Keratinocyte (primary cell): Measurements from ENCODE around the gene ZCWPW1. TPM values are rescaled to one million over a fixed set of nuclear protein-coding genes. Genes with fewer than 3 reads are reported as not detected.

ENCODE experiments used
- DNase-seq: peaks from one replicate; pipeline ENCODE4 v3.0.0-alpha.2; 2011; ENCODE audit warnings: low read depth, missing footprints, low spot score
- FAIRE-seq: peaks from 2 replicates; lab custom pipeline; 2011; peaks lifted over from hg19 to GRCh38; lab: Jason Lieb, UNC
- H2AFZ ChIP-seq: 2 replicates; pipeline ENCODE4 v1.6.0; 2012; ENCODE audit warnings: low read length, control low read depth, inconsistent platforms; ENCODE audit not compliant: control insufficient read depth
- H3K27ac ChIP-seq: 2 replicates; pipeline ENCODE4 v1.5.1; 2011; ENCODE audit warnings: low read length; ENCODE audit not compliant: control insufficient read depth, insufficient read depth
- H3K27me3 ChIP-seq: 3 replicates; pipeline ENCODE4 v1.6.0; 2011; ENCODE audit warnings: low read length; ENCODE audit not compliant: control insufficient read depth, insufficient read depth; ENCODE audit errors: extremely low read depth
- H3K36me3 ChIP-seq, 2 experiments: 2 replicates in 1 of 2; 3 replicates in 1 of 2; pipeline ENCODE4 v1.5.1; 2011; ENCODE audit warnings: low read length in 2 of 2, mild to moderate bottlenecking in 1 of 2; ENCODE audit not compliant: control insufficient read depth in 2 of 2, insufficient read depth in 2 of 2; ENCODE audit errors: extremely low read depth in 1 of 2
- H3K4me1 ChIP-seq: 3 replicates; pipeline ENCODE4 v1.5.1; 2011; ENCODE audit warnings: low read length; ENCODE audit not compliant: control insufficient read depth, insufficient read depth; ENCODE audit errors: extremely low read depth
- H3K4me2 ChIP-seq: 3 replicates; pipeline ENCODE4 v1.6.0; 2011; ENCODE audit warnings: low read depth, low read length; ENCODE audit not compliant: control insufficient read depth, insufficient read depth; ENCODE audit errors: extremely low read depth
- H3K4me3 ChIP-seq, 3 experiments: fragments of 200-600 bp in 1 of 3; sonication (generic) in 1 of 3; 2 replicates in 2 of 3; 3 replicates in 1 of 3; pipeline ENCODE4 v1.5.1; 2011 to 2016; ENCODE audit warnings: low read length in 3 of 3, mild to moderate bottlenecking in 3 of 3, control low read depth in 2 of 3, inconsistent platforms in 1 of 3, low read depth in 1 of 3, mixed read lengths in 1 of 3, mixed run types in 1 of 3, moderate library complexity in 1 of 3; ENCODE audit not compliant: control insufficient read depth in 2 of 3, insufficient read depth in 2 of 3; ENCODE audit errors: extremely low read depth in 1 of 3
- H3K79me2 ChIP-seq: 2 replicates; pipeline ENCODE4 v1.6.0; 2012; ENCODE audit warnings: low read length; ENCODE audit not compliant: control insufficient read depth, insufficient read depth
- H3K9ac ChIP-seq: 3 replicates; pipeline ENCODE4 v1.6.0; 2011; ENCODE audit warnings: low read length; ENCODE audit not compliant: control insufficient read depth, insufficient read depth; ENCODE audit errors: extremely low read depth
- H3K9me1 ChIP-seq: 3 replicates; pipeline ENCODE4 v1.6.0; 2011; ENCODE audit warnings: low read length; ENCODE audit not compliant: control insufficient read depth, insufficient read depth; ENCODE audit errors: extremely low read depth
- H3K9me3 ChIP-seq: 2 replicates; pipeline ENCODE4 v1.5.1; 2012; ENCODE audit warnings: low read depth, low read length; ENCODE audit not compliant: control insufficient read depth
- H4K20me1 ChIP-seq: 3 replicates; pipeline ENCODE4 v1.6.0; 2011; ENCODE audit warnings: low read length; ENCODE audit not compliant: control insufficient read depth, insufficient read depth; ENCODE audit errors: extremely low read depth
- EZH2 ChIP-seq: IDR thresholded peaks from one replicate; pipeline ENCODE4 v1.6.1; 2012; ENCODE audit warnings: inconsistent platforms, mild to moderate bottlenecking, low read length, moderate library complexity
- dilution Hi-C: fragments of 300-500 bp; cut with MboI; formaldehyde crosslinking; loops from one replicate; pipeline ENCODE4 v1.7.0; 2020; ENCODE audit warnings: low sequenced_read_pairs; ENCODE audit not compliant: extremely low pct_ligation_motif_present
- polyA plus RNA-seq, 5 experiments: library from polyadenylated mRNA; depleted of rRNA in 3 of 5; stranded (reverse) in 3 of 5; stranded (forward) in 1 of 5; unstranded in 1 of 5; fragments of >200 nt; gene quantifications; 1 replicate in 1 of 5; 2 replicates in 3 of 5; 3 replicates in 1 of 5; pipeline versions ENCODE4 v1.2.1 to v1.2.3, GENCODE V29; 2011 to 2012; ENCODE audit warnings: missing spikeins in 2 of 5, low read depth in 1 of 5, low replicate concordance in 1 of 5
- TF ChIP-seq, protein P1 (sequence below), 3 experiments: IDR thresholded peaks in 1 of 3; conservative IDR thresholded peaks in 1 of 3; optimal IDR thresholded peaks in 1 of 3; 2 replicates in 2 of 3; 3 replicates in 1 of 3; pipeline versions ENCODE3 to v1.5.1; 2011; ENCODE audit warnings: low read length in 3 of 3, mild to moderate bottlenecking in 3 of 3, moderate library complexity in 2 of 3, control low read depth in 1 of 3, inconsistent platforms in 1 of 3; ENCODE audit not compliant: insufficient read depth in 2 of 3; ENCODE audit errors: extremely low read depth in 1 of 3

The ZCWPW1 gene
- polyA plus RNA-seq, 1 donor (not counting 4 experiments of a cell fraction or from before 2014, with no cell fraction given) = 1.4 TPM

DNA sequence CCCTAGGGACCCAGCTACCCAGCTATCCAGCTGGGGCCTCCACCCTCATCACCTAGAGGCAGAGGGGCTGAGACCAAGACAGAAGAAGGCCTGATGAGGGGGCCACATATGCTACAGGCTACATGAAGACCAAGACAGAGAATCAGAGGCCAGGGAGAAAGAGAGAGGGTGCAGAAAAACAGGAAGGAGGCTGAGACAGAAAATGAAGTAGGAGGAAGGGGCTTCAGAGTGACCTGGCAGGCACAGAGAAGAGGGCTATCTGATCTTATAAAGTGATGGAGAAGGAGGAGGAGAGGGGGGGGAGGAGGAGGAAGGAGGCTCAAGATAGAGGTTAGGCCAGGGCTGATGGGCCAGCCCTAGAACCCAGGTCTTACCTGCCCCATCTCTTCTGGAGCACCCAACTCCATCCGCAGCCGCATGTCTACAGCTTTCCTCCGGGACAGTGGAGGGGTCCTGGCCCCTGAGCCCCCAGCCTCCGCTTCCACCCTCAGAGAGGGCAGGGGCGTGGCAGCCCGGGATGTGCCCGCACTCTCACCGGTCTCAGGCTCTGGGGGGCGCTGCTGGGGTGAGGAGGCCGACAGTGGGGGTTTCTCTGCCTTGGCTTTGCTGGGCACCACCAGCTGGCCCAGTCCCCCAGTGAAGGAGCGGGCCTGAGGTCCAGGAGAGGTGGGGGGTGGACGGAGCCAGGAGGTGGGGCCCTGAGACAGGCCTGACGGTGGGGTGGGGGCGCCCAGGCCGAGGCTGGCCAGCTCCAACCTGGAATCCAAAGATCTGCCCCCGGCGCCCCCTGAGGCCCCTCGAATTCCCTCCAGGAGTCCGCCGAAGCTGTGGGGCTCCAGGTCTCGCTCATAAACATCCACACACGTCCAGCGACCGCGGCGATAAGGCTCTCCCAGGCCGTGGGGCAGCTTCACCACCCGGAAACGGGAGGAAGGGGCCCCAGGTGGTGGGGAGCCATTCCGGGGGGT, 48.7 kb upstream of the ZCWPW1 start:
- Histone ChIP-seq H3K9me3 (no peaks in the 10 kb centered on the region), H3K9me1 (no peaks in the 10 kb centered on the region), H3K36me3 (peaks cover 0 to 6% of the 10 kb centered on the region in 2 experiments), H3K4me2 (peak overlapping the region; percentile 81), H3K4me1 (peaks cover 33% of the 10 kb centered on the region), H3K27ac (no peak overlapping the region), H3K27me3 (no peaks in the 10 kb centered on the region), H3K4me3 (peak overlapping the region; percentile 84 to 93 (median 89)), H4K20me1 (no peaks in the 10 kb centered on the region), H3K9ac (peak overlapping the region; percentile 89), H2AFZ (no peak overlapping the region), H3K79me2 (peaks cover 33% of the 10 kb centered on the region)
- no peak for FAIRE-seq
- dilution Hi-C loops = no loop called here
- no peak for DNase-seq
- TF ChIP-seq, protein P1, sequence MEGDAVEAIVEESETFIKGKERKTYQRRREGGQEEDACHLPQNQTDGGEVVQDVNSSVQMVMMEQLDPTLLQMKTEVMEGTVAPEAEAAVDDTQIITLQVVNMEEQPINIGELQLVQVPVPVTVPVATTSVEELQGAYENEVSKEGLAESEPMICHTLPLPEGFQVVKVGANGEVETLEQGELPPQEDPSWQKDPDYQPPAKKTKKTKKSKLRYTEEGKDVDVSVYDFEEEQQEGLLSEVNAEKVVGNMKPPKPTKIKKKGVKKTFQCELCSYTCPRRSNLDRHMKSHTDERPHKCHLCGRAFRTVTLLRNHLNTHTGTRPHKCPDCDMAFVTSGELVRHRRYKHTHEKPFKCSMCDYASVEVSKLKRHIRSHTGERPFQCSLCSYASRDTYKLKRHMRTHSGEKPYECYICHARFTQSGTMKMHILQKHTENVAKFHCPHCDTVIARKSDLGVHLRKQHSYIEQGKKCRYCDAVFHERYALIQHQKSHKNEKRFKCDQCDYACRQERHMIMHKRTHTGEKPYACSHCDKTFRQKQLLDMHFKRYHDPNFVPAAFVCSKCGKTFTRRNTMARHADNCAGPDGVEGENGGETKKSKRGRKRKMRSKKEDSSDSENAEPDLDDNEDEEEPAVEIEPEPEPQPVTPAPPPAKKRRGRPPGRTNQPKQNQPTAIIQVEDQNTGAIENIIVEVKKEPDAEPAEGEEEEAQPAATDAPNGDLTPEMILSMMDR (optimal IDR thresholded peaks at IDR 0.05 in 1 of 3, IDR thresholded peaks at IDR 0.05 in 1 of 3, conservative IDR thresholded peaks at IDR 0.05 in 1 of 3; ENCODE audit: extremely low read depth in 1 of 3, insufficient read depth in 2 of 3, low read length in 3 of 3) = peak; percentile 42 to 62 (median 61)
- TF ChIP-seq EZH2 = no peak

DNA sequence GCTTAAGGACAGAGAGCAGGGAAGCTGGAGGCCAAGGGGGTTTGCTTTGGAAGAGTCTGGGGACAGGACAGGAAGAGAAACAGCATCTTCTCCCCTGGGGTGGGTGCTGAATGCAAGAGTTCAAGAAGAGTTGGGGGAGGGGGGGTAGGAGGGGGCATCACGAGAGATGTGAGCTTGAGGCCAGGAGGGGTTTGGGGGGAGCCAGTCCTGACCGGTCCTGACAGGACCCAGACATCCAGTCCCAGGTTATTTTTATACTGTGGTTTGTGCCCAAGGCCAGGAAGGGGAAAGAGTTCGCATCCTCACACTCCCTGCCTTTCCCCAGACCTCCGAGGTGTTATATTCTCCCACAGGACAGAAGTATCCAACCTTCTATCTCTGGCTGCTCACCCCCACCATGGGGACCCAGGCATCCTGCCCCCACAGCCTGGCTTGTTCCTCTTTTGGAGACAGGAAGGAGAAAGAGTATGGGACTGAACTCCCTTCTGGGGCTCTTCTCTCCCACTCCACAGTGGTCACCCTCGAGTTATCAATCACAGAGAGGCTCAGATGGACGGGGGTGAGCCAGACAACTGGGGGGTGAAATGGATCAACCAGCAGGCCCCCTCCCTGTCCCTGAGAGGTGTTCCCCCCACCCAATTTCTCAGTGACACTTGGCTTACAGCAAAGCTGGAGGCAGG, 47.7 kb upstream of the ZCWPW1 start:
- no peaks in the 10 kb centered on the region for H3K9me1 ChIP-seq
- H3K4me3 ChIP-seq = peak overlapping the region in 2 of 3 experiments; percentile 84 to 93
- TF ChIP-seq, protein P1 (optimal IDR thresholded peaks at IDR 0.05 in 1 of 3, IDR thresholded peaks at IDR 0.05 in 1 of 3, conservative IDR thresholded peaks at IDR 0.05 in 1 of 3; ENCODE audit: extremely low read depth in 1 of 3, insufficient read depth in 2 of 3, low read length in 3 of 3) = no peak
- peaks cover 0 to 6% of the 10 kb centered on the region in 2 experiments for H3K36me3 ChIP-seq
- H3K4me1 ChIP-seq = peaks cover 33% of the 10 kb centered on the region
- dilution Hi-C loops = no loop called here
- no peaks in the 10 kb centered on the region for H3K9me3 ChIP-seq
- H3K27ac ChIP-seq = no peak overlapping the region
- no peak for DNase-seq
- peaks cover 33% of the 10 kb centered on the region for H3K79me2 ChIP-seq
- H4K20me1 ChIP-seq = no peaks in the 10 kb centered on the region
- FAIRE-seq = no peak
- no peak overlapping the region for H2AFZ ChIP-seq
- no peaks in the 10 kb centered on the region for H3K27me3 ChIP-seq
- peak overlapping the region; percentile 81 for H3K4me2 ChIP-seq
- H3K9ac ChIP-seq = peak overlapping the region; percentile 28
